GM18517 (cell line): ENCODE measurements around the gene NRP1.
"Not testable (repeated sequence)": the region's sequence is repeated elsewhere in the genome, so short reads cannot be mapped to it uniquely, and the experiment has no call there.

Experiments
- ATAC-seq: cut with Tn5 transposase; IDR thresholded peaks from one replicate; pipeline ENCODE4 v1.9.1; 2021; ENCODE audit warnings: mild to moderate bottlenecking, moderate library complexity; ENCODE audit not compliant: unreplicated experiment

NRP1 gene

DNA sequence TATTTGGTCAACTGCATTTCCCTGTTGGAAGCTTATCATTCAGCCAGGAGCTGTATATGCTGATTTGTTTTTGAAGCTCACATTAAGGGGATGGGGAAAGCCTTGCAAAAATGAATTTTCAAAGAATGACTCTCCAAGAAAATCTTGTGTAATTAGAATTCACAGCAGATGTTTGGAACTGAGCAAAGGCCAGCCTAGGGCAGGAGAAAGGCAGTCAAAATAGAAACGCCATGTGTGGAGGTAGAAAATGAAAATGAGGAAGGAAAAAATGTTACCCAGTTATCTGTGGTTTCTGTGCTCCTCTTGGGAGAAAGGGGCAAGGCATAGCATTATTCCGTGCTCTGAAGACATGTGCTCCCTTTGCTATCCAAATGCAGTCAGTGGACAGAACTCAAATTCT is 93.5 kb downstream of the NRP1 start:
- ATAC-seq: no peak

DNA sequence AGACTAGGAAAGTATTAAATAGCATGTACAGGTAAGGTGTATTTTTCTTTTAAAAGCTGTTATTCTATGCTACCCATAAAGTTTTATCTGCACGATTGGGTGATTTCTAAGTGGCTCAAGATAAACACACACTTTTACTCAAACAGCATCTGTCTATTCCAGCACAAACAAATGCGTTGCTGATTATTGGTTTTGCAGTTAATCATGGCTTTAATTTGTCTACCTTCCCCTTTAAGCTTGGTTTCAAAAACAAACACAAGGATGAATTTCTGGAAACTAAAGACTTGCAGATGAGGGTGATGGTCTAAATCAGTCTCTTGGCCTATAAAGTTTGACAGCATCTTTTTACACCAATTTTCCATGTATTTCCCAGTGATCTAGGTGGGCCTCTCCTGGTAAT is 94.2 kb downstream of the NRP1 start:
- ATAC-seq: no peak

GRCh38 chr10:33239257-33239656 is 95.2 kb downstream of the NRP1 start:
- no peak for ATAC-seq

GRCh38 chr10:33238643-33239042 is 95.8 kb downstream of the NRP1 start:
- no peak for ATAC-seq

DNA sequence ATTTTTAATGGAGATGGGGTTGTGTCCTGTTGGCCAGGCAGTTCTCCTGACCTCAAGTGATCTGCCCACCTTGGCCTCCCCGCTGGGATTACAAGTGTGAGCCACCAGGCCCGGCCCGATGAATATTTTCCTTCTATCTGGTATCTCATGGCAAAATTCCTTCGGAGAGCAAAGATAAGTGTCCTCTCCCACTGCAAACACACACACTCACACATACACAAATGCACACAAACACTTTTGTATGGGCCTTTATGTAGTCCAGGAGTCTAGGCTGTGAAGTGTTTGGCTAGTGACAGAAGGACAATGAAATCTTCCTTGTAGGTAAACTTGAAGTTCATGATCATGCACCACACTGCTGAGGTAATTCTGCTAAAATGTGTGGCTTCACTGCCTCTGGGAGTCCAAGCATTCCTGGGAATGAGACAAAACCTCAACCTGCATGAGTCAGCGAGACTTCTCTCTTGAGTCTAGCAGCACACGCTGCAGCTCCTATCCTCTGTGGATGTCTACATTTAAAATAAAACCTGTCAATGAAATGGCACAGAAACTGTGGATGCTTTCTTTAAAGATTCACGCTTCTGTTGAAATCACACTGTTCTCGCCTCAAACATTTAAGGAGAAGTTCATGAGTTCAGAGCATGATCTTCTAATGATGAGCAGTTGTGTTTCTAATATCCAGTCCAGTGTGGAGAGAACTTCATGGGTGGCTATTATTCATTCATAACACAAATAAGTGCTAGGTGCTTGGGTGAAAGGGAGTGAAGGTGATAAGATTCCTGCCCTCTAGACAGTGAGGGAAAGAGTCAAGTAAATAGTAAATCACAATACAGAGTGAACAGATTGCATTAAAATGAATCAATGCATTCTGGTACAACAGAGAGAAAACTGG is 96.5 kb downstream of the NRP1 start:
- no peak for ATAC-seq

GRCh38 chr10:33236916-33237315 is 97.6 kb downstream of the NRP1 start:
- ATAC-seq: no peak

DNA sequence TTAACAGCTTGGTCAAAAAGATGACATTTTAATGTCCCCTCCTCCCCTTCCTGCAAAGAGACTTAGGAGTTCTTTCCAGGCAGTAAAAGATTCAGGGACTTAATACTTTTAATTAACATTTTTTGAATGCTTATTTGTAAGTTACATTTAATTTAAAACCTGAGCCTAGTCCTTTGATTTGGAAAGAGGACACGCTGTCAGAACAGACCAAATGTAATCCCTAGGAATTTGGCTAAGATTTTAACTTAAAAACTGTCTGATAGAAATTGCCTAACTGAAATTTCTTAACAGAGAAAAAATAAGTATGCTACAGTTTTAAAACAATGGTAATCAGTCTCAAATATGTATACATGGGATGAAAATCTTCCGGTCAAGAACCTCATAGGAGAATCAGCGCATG is 98.5 kb downstream of the NRP1 start:
- ATAC-seq: no peak

GRCh38 chr10:33235251-33235884 is 99.1 kb downstream of the NRP1 start:
- no peak for ATAC-seq

- ATAC-seq: no peak
Observed at GRCh38 chr10:33234831-33235237, 99.6 kb downstream of the NRP1 start.

DNA sequence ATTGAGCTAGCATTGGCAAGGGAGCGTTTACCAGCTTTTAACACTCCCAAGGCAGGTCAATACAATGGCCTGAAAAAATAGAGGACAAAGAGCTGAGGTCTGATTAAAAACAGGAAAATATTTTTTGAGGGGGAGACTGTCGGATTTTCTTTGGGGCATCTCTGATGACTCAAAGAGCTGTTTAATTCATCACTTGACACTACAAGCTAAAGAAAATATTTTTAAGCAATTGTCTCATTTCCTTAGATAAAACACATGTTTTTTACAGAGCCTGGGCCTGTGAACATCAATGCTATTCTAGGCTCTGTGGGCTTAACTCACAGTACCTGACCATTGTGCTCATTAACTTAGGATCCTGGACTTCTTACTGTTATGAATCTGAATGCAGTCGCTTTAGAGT is 100.8 kb downstream of the NRP1 start:
- ATAC-seq: no peak

DNA sequence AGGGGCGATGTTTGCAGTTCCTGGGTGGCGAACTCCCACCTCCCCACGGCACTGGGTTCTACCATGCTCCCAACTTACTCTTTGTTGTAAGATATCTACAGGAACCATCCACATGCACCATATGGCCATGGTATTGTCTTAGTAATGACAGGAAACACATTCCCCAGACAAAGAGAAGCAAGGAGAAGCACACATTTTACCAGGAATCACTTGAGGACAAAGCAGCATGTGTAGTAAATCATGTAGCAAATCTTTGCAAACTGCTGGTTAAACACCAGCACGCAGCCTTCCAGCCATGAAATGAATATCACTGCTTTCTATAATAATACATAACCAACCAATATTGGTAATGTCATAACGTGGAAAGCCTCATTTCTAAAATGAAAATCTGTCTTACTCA is 101.2 kb downstream of the NRP1 start:
- no peak for ATAC-seq

- no peak for ATAC-seq
Observed at GRCh38 chr10:33231621-33232350, 102.7 kb downstream of the NRP1 start.

DNA sequence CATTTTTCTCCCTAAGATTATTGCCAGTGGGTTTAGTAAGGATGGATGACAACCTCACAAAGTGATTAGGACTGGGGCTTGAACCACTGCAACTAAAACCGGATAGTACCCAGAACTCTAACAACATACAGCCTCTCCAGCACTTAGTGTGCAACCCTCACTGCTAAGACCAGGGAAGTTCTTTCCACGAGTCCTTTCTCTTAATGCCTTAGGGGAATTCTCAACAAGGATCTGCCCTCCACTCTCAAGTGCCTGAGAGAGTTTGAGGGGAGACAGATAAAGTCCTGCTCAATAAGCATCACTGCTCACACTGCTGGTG is 104.6 kb downstream of the NRP1 start:
- no peak for ATAC-seq

- ATAC-seq: no peak
Observed at GRCh38 chr10:33229252-33229948, 105.1 kb downstream of the NRP1 start.

DNA sequence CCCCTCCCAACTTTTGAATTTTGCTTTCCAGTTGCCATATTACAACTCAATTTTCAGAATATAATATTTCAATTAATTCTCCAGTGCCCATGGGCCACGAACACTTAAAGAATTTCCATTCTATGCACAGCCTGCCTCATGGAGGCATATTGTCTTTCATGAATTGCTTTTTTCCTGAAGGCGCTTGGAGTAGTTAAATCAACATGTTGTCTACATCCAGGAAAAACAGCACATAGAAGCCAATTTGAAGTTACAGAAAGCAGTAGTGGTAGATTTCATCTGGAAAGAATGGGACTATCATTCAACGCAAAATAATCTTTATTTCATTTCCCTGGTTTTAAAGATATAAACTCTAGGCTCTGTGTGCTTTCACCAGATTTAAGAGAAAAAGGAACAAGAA is 106.0 kb downstream of the NRP1 start:
- no peak for ATAC-seq

GRCh38 chr10:33227489-33227888 is 107.0 kb downstream of the NRP1 start:
- ATAC-seq: no peak

DNA sequence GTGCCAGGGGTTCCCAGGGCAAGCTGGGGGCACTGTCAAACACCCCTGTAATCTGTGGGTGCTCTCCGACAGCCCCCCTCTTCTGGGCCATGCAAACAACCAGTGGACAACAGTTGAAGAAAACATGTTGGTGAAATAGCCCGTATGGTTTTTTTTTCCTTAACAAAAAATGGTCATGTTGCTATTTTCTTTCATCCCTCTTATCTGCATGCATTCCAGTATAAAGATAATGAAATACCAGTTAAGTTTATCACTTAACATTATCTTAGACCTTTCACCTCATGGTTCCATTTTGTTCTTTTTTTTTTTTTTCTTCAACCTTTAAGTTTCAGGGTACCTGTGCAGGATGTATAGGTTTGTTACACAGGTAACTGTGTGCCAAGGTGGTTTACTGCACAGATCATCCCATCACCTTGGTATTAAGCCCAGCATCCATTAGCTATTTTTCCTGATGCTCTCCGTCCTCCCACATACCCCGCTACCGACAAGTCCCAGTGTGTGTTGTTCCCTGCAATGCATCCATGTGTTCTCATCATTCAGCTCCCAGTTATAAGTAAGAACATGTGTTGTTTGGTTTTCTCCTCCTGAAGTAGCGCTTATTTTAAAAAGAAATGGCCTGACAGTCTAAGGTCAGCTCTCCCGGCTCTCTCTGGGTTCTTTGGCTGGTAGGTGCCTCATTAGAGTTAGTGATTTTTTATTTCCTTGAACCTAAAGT is 110.1 kb downstream of the NRP1 start:
- ATAC-seq: no peak

DNA sequence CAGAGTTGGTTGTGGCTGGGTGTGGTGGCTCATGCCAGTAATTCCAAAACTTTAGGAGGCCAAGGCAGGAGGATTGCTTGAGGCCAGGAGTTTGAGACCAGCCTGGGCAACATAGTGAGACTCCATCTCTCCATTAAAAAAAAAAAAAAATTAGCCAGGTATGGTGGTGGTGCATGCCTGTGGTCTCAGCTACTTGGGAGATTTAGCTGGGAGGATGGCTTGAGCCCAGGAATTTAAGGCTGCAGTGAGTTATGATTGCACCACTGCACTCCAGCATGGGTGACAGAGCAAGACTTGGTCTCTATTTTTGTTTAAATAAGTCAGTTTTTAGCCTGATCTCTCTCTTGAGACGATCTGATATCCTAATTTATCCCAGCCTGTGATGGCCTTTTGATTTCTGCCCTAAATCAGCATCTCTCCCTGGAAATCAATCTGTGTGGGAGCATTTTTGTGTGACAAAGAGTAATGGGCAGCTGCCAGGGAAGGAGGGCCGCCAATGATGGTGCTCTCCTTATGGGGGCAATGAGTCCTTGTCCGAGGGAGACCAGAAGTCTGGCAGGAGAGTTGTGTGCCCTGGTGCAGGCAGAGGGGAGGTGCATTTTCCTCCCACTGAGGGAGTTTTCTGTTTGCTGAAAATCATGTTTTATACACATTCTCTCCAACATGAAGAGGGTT is 111.0 kb downstream of the NRP1 start:
- no peak for ATAC-seq

DNA sequence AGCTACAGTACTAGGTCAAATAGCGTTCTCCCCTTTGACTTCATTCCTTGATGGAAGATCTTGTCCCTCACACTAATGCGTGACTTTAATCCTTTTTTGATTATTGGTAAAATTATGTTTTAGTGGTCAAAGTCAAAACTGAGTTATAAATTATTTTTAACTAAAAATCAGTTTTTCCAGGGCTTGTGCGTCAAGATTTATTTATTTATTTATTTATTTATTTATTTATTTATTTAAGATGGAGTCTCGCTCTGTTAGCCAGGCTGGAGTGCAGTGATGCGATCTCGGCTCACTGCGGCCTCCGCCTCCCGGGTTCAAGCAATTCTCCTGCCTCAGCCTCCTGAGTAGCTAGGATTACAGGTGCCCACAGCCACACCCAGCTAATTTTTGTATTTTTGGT is 112.2 kb downstream of the NRP1 start:
- ATAC-seq: not testable (repeated sequence)

DNA sequence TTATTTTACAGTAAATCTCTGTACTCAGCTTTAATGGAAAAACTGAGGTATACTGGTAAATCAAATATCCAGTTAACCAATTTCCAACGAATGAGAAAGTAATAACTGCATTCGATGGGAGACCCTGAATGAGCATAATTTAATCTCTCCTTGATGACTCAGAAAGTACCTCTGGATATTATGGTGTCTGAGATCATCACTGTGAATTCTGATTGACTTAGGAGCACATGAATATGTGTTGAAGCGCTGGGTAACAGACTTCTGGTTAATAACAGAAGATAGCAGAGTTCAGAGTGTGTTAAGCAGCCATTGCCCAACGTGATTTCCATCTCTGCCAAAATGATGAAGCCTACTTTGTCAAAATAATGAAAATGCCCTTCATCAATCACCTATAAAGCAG is 116.6 kb downstream of the NRP1 start:
- ATAC-seq: no peak
